Spleen (tissue), 11 donors: ENCODE results near the gene TTYH1. TPM values are rescaled to one million over a fixed set of nuclear protein-coding genes. Genes with fewer than 3 reads are reported as not detected.

Experiments used
- DNase-seq: peaks from one replicate; pipeline ENCODE4 v3.0.0-alpha.2; 2020
- H3K27ac ChIP-seq, 8 donors: fragments of 200-600 bp; sonication (generic) in 7 of 8; 1 replicate in 4 of 8; 2 replicates in 4 of 8; pipeline versions ENCODE4 v1.5.0 to v1.8.0; 2016 to 2021; ENCODE audit warnings: inconsistent platforms in 4 of 8, mild to moderate bottlenecking in 4 of 8, moderate library complexity in 1 of 8
- H3K27me3 ChIP-seq, 7 donors: fragments of 200-600 bp; sonication (generic) in 6 of 7; replicated peaks in 1 of 7; 1 replicate in 4 of 7; 2 replicates in 3 of 7; pipeline versions ENCODE4 v1.5.0 to v1.8.0; 2016 to 2021; ENCODE audit warnings: inconsistent platforms in 3 of 7, mild to moderate bottlenecking in 1 of 7
- H3K36me3 ChIP-seq, 6 donors: fragments of 200-600 bp; sonication (generic) in 5 of 6; 1 replicate in 4 of 6; 2 replicates in 2 of 6; pipeline versions ENCODE4 v1.5.0 to v1.8.0; 2016 to 2021; ENCODE audit warnings: inconsistent platforms in 2 of 6
- H3K4me1 ChIP-seq, 6 donors: fragments of 200-600 bp; sonication (generic) in 5 of 6; 1 replicate in 3 of 6; 2 replicates in 3 of 6; pipeline versions ENCODE4 v1.5.0 to v1.8.0; 2016 to 2021; ENCODE audit warnings: inconsistent platforms in 3 of 6
- H3K4me3 ChIP-seq, 8 donors: fragments of 200-600 bp; sonication (generic) in 7 of 8; 1 replicate in 4 of 8; 2 replicates in 4 of 8; pipeline versions ENCODE4 v1.5.0 to v1.8.0; 2016 to 2021; ENCODE audit warnings: inconsistent platforms in 4 of 8, mild to moderate bottlenecking in 4 of 8, moderate library complexity in 2 of 8
- H3K9me3 ChIP-seq, 8 donors: fragments of 200-600 bp; sonication (generic) in 7 of 8; 1 replicate in 4 of 8; 2 replicates in 4 of 8; pipeline versions ENCODE4 v1.5.0 to v1.8.0; 2016 to 2021; ENCODE audit warnings: inconsistent platforms in 4 of 8
- POLR2A ChIP-seq, 3 donors: fragments of 450-650 bp; IDR thresholded peaks; one replicate each; pipeline ENCODE4 v1.5.1; 2017; ENCODE audit warnings: antibody characterized with exemption in 3 of 3, mild to moderate bottlenecking in 1 of 3
- POLR2AphosphoS5 ChIP-seq, 3 donors: sonication (generic); formaldehyde crosslinking; IDR thresholded peaks; one replicate each; pipeline ENCODE4 v1.5.1; 2017; ENCODE audit warnings: antibody characterized with exemption in 3 of 3
- WGBS, 5 donors: extraction: QIAGEN DNeasy Blood & Tissue Kit in 3 of 5; methylation state at CpG; one replicate each; pipeline versions ENCODE4 v1.1.5 to v1.1.7; 2013 to 2018; 5-methylcytosine and 5-hydroxymethylcytosine counted together
- intact Hi-C: fragments of 100-400 bp; cut with DNase I; formaldehyde crosslinking; loops from one replicate; pipeline ENCODE4 v1.15.0; 2023; ENCODE audit warnings: low total_unique reads
- polyA plus RNA-seq, 3 donors: library from polyadenylated mRNA; stranded (reverse); fragments of 200-250 nt; gene quantifications; one replicate each; pipeline ENCODE4 v1.2.1, GENCODE V29; 2013
- total RNA-seq, 7 donors: library from RNA; depleted of rRNA in 3 of 7; stranded (reverse); fragments of >200 nt in 3 of 7; fragmentation: NEBNext Ultra II Directional in 4 of 7; extraction: Animal tissue kit (Norgen Biotek cat#: 25700) in 4 of 7; gene quantifications; one replicate each; pipeline versions ENCODE4 v1.1.0 to v1.2.1, GENCODE V29; 2016 to 2021
- TF ChIP-seq, protein P1 (sequence below), 11 experiments: fragments of 200-600 bp in 7 of 11; fragments of 450-650 bp in 4 of 11; sonication (generic) in 4 of 11; IDR thresholded peaks in 8 of 11; conservative IDR thresholded peaks in 3 of 11; 1 replicate in 7 of 11; 2 replicates in 4 of 11; pipeline versions ENCODE4 v1.4.0 to v1.8.0; 2016 to 2021; ENCODE audit warnings: antibody characterized with exemption in 11 of 11, inconsistent platforms in 4 of 11, mild to moderate bottlenecking in 1 of 11
- donor health status: healthy with polysubstance abuse.
- donor health status: DM: no; HTN: no; CAD: no; lungs with moderate emphysema.
- donor health status: DM: no; HTN: no; CAD: no.
- donor health status: Bipolar disorder and iron deficiency.
- donor health status: healthy.
- donor health status: DM: no; HTN: no; CAD: no.
- donor health status: DM: yes; HTN: yes; CAD: no.

The TTYH1 gene
- total and polyA plus RNA-seq, 10 donors, result 0.97 to 3.5 (median 1.2) TPM

DNA sequence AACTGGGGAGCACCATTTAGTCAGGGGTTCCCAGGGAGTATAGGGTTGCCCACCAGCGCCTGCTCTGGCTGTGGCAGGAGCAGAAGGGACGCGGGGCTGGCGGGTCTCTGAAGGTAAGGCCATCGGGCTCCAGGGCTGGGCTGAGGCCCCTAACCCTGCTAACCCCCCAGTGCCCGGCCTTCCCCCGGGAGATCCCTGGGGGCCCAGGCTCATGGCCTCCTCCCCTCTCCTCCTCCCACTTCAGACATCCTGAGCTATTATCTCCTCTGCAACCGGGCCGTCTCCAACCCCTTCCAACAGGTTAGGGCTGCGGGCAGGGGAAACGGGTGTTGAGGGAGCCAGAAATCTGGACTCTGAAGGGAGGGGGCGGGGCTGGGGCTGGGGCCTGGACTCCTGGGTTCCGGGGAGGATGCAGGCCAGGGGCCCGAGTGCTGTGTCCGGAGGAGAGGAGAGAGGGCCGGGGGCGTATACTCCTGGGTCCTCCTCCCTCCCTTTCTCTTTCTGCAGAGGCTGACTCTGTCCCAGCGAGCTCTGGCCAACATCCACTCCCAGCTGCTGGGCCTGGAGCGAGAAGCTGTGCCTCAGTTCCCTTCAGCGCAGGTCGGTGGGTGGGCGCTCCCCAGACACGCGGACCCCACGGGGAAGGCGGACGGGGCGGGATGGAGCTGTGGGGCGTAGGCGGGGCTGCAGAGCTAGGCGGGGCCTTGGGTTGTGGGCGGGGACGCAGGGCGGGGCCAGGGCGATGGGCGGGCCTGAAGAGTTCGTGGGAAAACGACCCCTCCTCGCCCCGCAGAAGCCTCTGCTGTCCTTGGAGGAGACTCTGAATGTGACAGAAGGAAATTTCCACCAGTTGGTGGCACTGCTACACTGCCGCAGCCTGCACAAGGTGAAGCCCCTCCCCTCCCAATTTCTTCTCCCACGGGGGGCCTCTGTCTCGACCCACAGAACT, 15.3 kb downstream of the TTYH1 start:
- H3K4me3 ChIP-seq, result peak overlapping the region in 6 of 8 donors; percentile 19 to 64 (median 28)
- peaks cover 0 to 59% (median 32%) of the 10 kb centered on the region in 7 donors for H3K27me3 ChIP-seq
- H3K4me1 ChIP-seq, result peaks cover 0 to 38% (median 20%) of the 10 kb centered on the region in 6 donors
- TF ChIP-seq, protein P1, sequence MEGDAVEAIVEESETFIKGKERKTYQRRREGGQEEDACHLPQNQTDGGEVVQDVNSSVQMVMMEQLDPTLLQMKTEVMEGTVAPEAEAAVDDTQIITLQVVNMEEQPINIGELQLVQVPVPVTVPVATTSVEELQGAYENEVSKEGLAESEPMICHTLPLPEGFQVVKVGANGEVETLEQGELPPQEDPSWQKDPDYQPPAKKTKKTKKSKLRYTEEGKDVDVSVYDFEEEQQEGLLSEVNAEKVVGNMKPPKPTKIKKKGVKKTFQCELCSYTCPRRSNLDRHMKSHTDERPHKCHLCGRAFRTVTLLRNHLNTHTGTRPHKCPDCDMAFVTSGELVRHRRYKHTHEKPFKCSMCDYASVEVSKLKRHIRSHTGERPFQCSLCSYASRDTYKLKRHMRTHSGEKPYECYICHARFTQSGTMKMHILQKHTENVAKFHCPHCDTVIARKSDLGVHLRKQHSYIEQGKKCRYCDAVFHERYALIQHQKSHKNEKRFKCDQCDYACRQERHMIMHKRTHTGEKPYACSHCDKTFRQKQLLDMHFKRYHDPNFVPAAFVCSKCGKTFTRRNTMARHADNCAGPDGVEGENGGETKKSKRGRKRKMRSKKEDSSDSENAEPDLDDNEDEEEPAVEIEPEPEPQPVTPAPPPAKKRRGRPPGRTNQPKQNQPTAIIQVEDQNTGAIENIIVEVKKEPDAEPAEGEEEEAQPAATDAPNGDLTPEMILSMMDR (IDR thresholded peaks at IDR 0.05 in 8 of 11, conservative IDR thresholded peaks at IDR 0.05 in 3 of 11), result peak in 1 of 11 experiments; percentile 21
- TF ChIP-seq POLR2A (IDR thresholded peaks at IDR 0.05) (no peak), POLR2AphosphoS5 (IDR thresholded peaks at IDR 0.05) (peak; percentile 46 to 74 (median 54))
- DNase-seq, result peak; percentile 86
- intact Hi-C loops, result no loop called here
- no peak overlapping the region for H3K27ac ChIP-seq
- no peaks in the 10 kb centered on the region for H3K9me3 ChIP-seq
- no peaks in the 10 kb centered on the region for H3K36me3 ChIP-seq
- WGBS, 5 donors, result 4 to 12% (median 7%) methylated on average over 20 to 43 of the region's 43 CpGs

DNA sequence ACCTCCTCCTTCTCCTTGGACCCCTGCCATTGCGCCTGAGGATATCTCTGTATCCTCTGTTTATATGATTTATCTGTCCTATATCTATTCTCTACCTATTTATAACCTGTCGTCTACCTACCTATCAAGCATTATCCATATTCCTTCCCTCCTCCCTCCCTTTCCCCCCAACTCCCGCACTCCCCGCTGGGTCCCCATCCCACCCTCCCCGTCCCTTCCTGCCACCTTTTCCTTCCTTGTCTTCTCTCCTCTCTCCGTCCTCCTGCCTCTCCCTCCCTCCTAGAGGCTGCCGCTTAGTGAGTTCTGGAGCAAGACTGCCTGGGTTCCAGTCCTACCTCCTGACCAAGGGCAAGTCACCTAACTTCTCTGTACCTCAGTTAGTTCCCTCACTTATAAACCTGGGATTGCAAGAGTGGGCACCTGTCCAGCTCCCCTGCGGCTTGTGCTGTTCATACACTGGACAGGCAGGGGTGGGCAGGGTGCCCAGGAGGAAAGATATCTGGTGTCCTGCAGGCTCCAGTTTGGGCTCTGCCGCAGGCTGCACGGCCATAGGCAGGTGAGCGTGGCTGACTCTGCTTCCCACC, 16.1 kb downstream of the TTYH1 start:
- Histone ChIP-seq H3K27me3 (peaks cover 0 to 51% (median 24%) of the 10 kb centered on the region in 7 donors), H3K36me3 (peaks cover 0 to 3% (median 0%) of the 10 kb centered on the region in 6 donors), H3K27ac (no peak overlapping the region), H3K4me1 (peaks cover 0 to 38% (median 23%) of the 10 kb centered on the region in 6 donors), H3K9me3 (no peaks in the 10 kb centered on the region), H3K4me3 (peak overlapping the region in 3 of 8 donors; percentile 25 to 64 (median 30))
- intact Hi-C loops, result no loop called here
- WGBS, 5 donors, result 36 to 52% (median 42%) methylated on average over 11 of the region's 11 CpGs
- DNase-seq, result no peak
- TF ChIP-seq POLR2AphosphoS5 (IDR thresholded peaks at IDR 0.05), result no peak
- TF ChIP-seq, protein P1 (IDR thresholded peaks at IDR 0.05 in 8 of 11, conservative IDR thresholded peaks at IDR 0.05 in 3 of 11), result no peak
- no peak for TF ChIP-seq POLR2A (IDR thresholded peaks at IDR 0.05)

DNA sequence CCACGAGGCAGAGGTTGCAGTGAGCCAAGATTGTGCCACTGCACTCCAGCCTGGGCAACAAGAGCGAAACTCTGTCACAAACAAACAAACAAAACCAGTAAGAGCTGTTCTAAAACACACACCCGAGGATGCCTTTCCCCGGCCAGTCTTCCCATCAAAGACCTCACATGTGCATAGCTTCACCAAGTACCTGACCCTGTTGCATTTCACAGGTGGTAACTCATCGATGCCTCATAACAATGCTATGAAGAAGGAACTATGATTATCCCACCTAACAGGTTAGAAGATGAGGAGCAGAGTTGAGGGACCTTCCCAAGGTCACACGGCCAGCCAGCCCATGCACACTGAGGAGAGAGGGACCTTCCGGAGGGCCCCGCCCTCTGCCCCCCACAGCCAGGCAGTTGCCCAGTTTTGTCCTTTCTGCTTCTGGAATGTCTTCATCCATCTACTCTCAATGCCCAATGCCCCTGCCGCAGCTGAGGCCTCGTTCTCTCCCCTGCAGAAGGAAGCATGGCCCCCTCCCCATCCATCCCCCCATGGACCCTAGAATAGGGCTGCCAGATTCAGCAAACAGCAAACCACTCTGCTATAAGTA, 17.0 kb downstream of the TTYH1 start:
- H3K4me1 ChIP-seq, result peaks cover 0 to 38% (median 23%) of the 10 kb centered on the region in 6 donors
- DNase-seq, result no peak
- H3K36me3 ChIP-seq, result peaks cover 0 to 7% (median 0%) of the 10 kb centered on the region in 6 donors
- H3K27me3 ChIP-seq, result peaks cover 0 to 47% (median 22%) of the 10 kb centered on the region in 7 donors
- no peak overlapping the region for H3K27ac ChIP-seq
- no peak overlapping the region for H3K4me3 ChIP-seq
- TF ChIP-seq POLR2A (IDR thresholded peaks at IDR 0.05), result no peak
- TF ChIP-seq, protein P1 (IDR thresholded peaks at IDR 0.05 in 8 of 11, conservative IDR thresholded peaks at IDR 0.05 in 3 of 11), result no peak
- peak in 2 of 3 donors; percentile 23 to 47 for TF ChIP-seq POLR2AphosphoS5 (IDR thresholded peaks at IDR 0.05)
- no peaks in the 10 kb centered on the region for H3K9me3 ChIP-seq
- 72 to 84% (median 78%) methylated on average over 10 of the region's 10 CpGs for WGBS, 5 donors
- intact Hi-C loops, result no loop called here
